ENCODE results near the gene PVALEF. TPM values are rescaled to one million over a fixed set of nuclear protein-coding genes. Genes with fewer than 3 reads are reported as not detected.

The PVALEF gene
- total and polyA plus RNA-seq, 9 donors: not detected

DNA sequence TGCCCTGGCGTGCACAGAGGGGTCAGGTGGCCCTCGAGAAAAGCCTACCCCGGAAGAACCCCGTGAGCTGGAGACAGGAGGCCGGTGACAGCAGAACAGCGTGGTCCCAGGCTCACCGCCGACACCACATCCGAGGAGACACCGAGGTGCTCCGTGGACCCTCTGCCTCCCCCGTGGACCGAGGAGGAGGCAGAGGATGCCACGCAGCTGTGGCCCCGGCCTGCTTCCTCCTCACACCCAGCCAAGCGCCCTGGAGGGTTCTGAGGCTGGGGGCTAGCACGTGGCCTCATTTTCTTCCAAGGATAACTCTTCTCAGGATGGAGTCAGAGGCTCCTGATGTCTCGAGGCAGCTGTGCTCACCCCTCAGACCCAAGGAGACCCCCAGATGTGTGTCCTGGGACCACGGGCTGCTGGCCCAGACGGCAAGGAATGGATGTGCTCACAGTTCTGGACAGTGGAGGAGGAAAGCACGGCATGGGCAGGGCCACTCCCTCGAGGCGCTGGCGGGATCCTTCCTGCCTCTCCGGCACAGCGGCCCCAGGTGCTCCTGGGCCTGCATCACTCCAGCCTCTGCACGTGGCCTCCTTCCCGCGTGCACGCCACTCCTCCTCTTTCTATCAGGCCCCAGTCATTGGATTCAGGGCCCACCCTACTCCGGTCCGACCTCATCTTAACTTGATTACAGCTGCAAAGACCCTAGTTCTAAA, 4.4 kb upstream of the PVALEF start:
- intact Hi-C loops (cut with DNase I): no loop called here
- no peak overlapping the region for H3K27ac ChIP-seq
- 64 to 70% (median 68%) methylated on average over 27 to 32 of the region's 32 CpGs for WGBS, 3 donors
- no peaks in the 10 kb centered on the region for H3K27me3 ChIP-seq
- TF ChIP-seq, protein P1, sequence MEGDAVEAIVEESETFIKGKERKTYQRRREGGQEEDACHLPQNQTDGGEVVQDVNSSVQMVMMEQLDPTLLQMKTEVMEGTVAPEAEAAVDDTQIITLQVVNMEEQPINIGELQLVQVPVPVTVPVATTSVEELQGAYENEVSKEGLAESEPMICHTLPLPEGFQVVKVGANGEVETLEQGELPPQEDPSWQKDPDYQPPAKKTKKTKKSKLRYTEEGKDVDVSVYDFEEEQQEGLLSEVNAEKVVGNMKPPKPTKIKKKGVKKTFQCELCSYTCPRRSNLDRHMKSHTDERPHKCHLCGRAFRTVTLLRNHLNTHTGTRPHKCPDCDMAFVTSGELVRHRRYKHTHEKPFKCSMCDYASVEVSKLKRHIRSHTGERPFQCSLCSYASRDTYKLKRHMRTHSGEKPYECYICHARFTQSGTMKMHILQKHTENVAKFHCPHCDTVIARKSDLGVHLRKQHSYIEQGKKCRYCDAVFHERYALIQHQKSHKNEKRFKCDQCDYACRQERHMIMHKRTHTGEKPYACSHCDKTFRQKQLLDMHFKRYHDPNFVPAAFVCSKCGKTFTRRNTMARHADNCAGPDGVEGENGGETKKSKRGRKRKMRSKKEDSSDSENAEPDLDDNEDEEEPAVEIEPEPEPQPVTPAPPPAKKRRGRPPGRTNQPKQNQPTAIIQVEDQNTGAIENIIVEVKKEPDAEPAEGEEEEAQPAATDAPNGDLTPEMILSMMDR (IDR thresholded peaks at IDR 0.05): no peak
- no peak for TF ChIP-seq POLR2A (IDR thresholded peaks at IDR 0.05)
- TF ChIP-seq EP300 (IDR thresholded peaks at IDR 0.05): no peak
- H3K9me3 ChIP-seq: no peaks in the 10 kb centered on the region
- H3K36me3 ChIP-seq: no peaks in the 10 kb centered on the region
- peaks cover 5% of the 10 kb centered on the region for H3K4me1 ChIP-seq (ENCODE audit: insufficient read depth)
- no peak overlapping the region for H3K4me3 ChIP-seq
- no peak for DNase-seq

DNA sequence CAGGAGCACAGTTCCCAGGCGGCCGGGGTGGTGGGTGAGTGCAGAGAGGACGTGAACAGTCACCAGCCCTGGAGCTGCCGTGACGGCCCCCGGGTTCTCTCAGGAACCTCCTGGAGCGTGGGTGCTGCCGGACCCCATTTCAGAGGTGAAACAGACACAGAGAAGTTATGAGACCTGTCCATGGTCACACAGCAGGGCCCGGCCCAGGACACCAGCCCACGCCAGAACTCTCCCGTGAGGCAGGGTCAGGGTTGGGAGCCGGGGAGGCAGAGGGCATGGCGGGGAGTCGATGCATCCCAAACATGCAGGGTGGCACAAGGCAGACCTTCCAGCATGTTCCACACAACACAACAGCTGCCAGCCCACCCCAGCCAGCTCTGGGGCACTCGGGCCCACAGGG, 3.8 kb upstream of the PVALEF start:
- DNase-seq: peak in 1 of 5 donors; percentile 14
- Histone ChIP-seq H3K4me3 (no peak overlapping the region), H3K4me1 (ENCODE audit: insufficient read depth) (peaks cover 5% of the 10 kb centered on the region), H3K27ac (no peak overlapping the region), H3K9me3 (no peaks in the 10 kb centered on the region), H3K36me3 (no peaks in the 10 kb centered on the region), H3K27me3 (no peaks in the 10 kb centered on the region)
- intact Hi-C loops (cut with DNase I): no loop called here
- 93 to 94% (median 93%) methylated on average over 15 of the region's 15 CpGs for WGBS, 3 donors
- TF ChIP-seq, protein P1 (IDR thresholded peaks at IDR 0.05): no peak
- no peak for TF ChIP-seq POLR2A (IDR thresholded peaks at IDR 0.05)

DNA sequence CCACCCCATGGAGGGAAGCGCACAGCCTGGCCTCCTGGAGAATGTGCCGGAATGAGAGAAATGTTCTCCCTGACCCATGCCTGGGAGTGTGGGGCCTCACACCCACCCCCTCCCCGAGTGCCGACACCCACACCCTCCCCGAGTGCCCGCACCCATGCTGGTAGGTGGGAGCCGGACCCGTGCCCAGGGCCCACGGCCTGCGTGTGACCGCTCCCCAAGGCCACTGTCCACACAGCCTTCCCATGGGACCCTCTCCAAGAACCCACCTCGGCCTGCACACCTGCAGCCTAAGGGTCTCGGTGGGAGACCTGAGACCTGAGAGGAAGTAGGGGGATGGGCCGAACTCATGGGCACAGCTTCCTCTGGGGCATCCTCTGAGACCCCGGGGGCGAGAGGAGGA, 3.3 kb upstream of the PVALEF start:
- intact Hi-C loops (cut with DNase I): no loop called here
- WGBS, 3 donors: 84 to 89% (median 88%) methylated on average over 12 to 16 of the region's 16 CpGs
- no peak for TF ChIP-seq POLR2A (IDR thresholded peaks at IDR 0.05)
- TF ChIP-seq, protein P1 (IDR thresholded peaks at IDR 0.05): no peak
- Histone ChIP-seq H3K27ac (no peak overlapping the region), H3K4me1 (ENCODE audit: insufficient read depth) (peaks cover 5% of the 10 kb centered on the region), H3K27me3 (no peaks in the 10 kb centered on the region), H3K9me3 (no peaks in the 10 kb centered on the region), H3K4me3 (no peak overlapping the region), H3K36me3 (no peaks in the 10 kb centered on the region)
- peak in 1 of 5 donors; percentile 14 for DNase-seq

DNA sequence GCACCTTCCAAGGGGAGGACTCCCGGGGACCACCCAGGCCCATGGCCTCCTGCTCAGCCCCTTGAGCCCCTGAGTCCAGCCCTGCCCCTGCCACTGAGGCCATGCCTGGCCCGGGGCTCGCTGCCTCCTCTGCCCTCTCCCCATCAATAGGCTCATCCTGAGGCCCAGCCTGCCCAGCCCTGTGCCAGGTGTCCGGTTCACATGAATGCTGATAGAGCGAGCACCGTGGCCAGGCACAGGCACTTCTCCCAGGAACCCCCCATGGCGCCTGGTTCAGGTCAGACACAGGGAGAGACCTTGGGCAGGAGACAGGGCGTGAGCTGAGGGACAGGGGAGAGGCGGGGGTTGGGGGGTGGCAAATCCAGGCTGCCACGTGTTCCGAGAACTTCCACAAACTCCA, 2.8 kb upstream of the PVALEF start:
- no peaks in the 10 kb centered on the region for H3K36me3 ChIP-seq
- DNase-seq: peak in 1 of 5 donors; percentile 12
- peaks cover 5% of the 10 kb centered on the region for H3K4me1 ChIP-seq (ENCODE audit: insufficient read depth)
- H3K9me3 ChIP-seq: no peaks in the 10 kb centered on the region
- no peak overlapping the region for H3K4me3 ChIP-seq
- 85 to 90% (median 88%) methylated on average over 9 to 11 of the region's 11 CpGs for WGBS, 3 donors
- TF ChIP-seq POLR2A (IDR thresholded peaks at IDR 0.05) (no peak), EP300 (IDR thresholded peaks at IDR 0.05) (no peak)
- TF ChIP-seq, protein P1 (IDR thresholded peaks at IDR 0.05): no peak
- H3K27ac ChIP-seq: no peak overlapping the region
- intact Hi-C loops (cut with DNase I): no loop called here
- no peaks in the 10 kb centered on the region for H3K27me3 ChIP-seq
